GM08714 (cell line): ENCODE measurements around the gene F11.
"Not testable (repeated sequence)": the region's sequence is repeated elsewhere in the genome, so short reads cannot be mapped to it uniquely, and the experiment has no call there.

Experiments used
- H3K4me3 ChIP-seq: fragments of 200-500 bp; sonication (Bioruptor generic); 2 replicates; pipeline ENCODE4 v1.5.1; 2014; ENCODE audit warnings: mild to moderate bottlenecking, low read length, inconsistent platforms
- ZNF274 ChIP-seq: IDR thresholded peaks from 2 replicates; pipeline ENCODE4 v1.6.1; 2012; ENCODE audit warnings: mild to moderate bottlenecking, low read depth, low read length

Gene F11

GRCh38 chr4:186304866-186305505, 39.0 kb downstream of the F11 start:
- H3K4me3 ChIP-seq = no peak overlapping the region
- no peak for TF ChIP-seq ZNF274

- TF ChIP-seq ZNF274 = no peak
- H3K4me3 ChIP-seq = no peak overlapping the region
Observed at GRCh38 chr4:186307497-186307896, 41.5 kb downstream of the F11 start.

- H3K4me3 ChIP-seq = no peak overlapping the region
- TF ChIP-seq ZNF274 = no peak
Observed at GRCh38 chr4:186307916-186308315, 41.9 kb downstream of the F11 start.

- H3K4me3 ChIP-seq = no peak overlapping the region
- no peak for TF ChIP-seq ZNF274
Observed at GRCh38 chr4:186318481-186318880, 52.5 kb downstream of the F11 start.

- H3K4me3 ChIP-seq = not testable (repeated sequence)
Observed at GRCh38 chr4:186324660-186325059, 58.7 kb downstream of the F11 start.

GRCh38 chr4:186326391-186326790, 60.4 kb downstream of the F11 start:
- H3K4me3 ChIP-seq = no peak overlapping the region
- no peak for TF ChIP-seq ZNF274

- H3K4me3 ChIP-seq = no peak overlapping the region
- TF ChIP-seq ZNF274 = no peak
Observed at GRCh38 chr4:186329372-186329771, 63.4 kb downstream of the F11 start.

- TF ChIP-seq ZNF274 = no peak
Observed at GRCh38 chr4:186330368-186330767, 64.4 kb downstream of the F11 start.

GRCh38 chr4:186335793-186336192, 69.8 kb downstream of the F11 start:
- no peak overlapping the region for H3K4me3 ChIP-seq
- TF ChIP-seq ZNF274 = no peak

More at GRCh38 chr4:186330368-186330767, 64.4 kb downstream of the F11 start:
- no peak overlapping the region for H3K4me3 ChIP-seq
